GM12878 (cell line): ENCODE results near the gene HERC4. TPM values are rescaled to one million over a fixed set of nuclear protein-coding genes. Genes with fewer than 3 reads are reported as not detected.

Experiments
- BRCA1 ChIP-seq: IDR thresholded peaks from 2 replicates; pipeline ENCODE4 v1.6.1; 2011; ENCODE audit warnings: low read depth, low read length, improper control_type of control experiment
- CEBPB ChIP-seq, 2 experiments: fragments of 150-350 bp in 1 of 2; IDR thresholded peaks; 2 replicates each; pipeline ENCODE4 v1.6.1; 2012 to 2014; ENCODE audit warnings: low read depth in 2 of 2, low read length in 2 of 2, borderline replicate concordance in 1 of 2, inconsistent platforms in 1 of 2
- CHD4 ChIP-seq: fragments of 200-600 bp; sonication (generic); IDR thresholded peaks from 2 replicates; pipeline ENCODE4 v1.6.1; 2016; ENCODE audit warnings: mild to moderate bottlenecking
- ETV6 ChIP-seq, 2 experiments: fragments of 450-650 bp in 1 of 2; IDR thresholded peaks in 1 of 2; conservative IDR thresholded peaks in 1 of 2; 2 replicates each; pipeline ENCODE4 v1.6.1; 2014; ENCODE audit warnings: antibody characterized with exemption in 1 of 2, borderline replicate concordance in 1 of 2, low read depth in 1 of 2, mild to moderate bottlenecking in 1 of 2, moderate library complexity in 1 of 2
- HDAC2 ChIP-seq: fragments of 200-600 bp; sonication (generic); IDR thresholded peaks from 2 replicates; pipeline ENCODE4 v1.6.1; 2017
- HDAC6 ChIP-seq: fragments of 200-600 bp; sonication (generic); IDR thresholded peaks from one replicate; pipeline ENCODE4 v1.8.0; 2017; ENCODE audit warnings: antibody characterized with exemption; ENCODE audit not compliant: unreplicated experiment
- IKZF2 ChIP-seq, 2 experiments: fragments of 450-650 bp; IDR thresholded peaks; 2 replicates each; pipeline ENCODE4 v1.6.1; 2017; ENCODE audit warnings: mild to moderate bottlenecking in 2 of 2, moderate library complexity in 2 of 2
- PML ChIP-seq: IDR thresholded peaks from 2 replicates; pipeline ENCODE4 v1.6.1; 2012; ENCODE audit warnings: low read length, inconsistent platforms
- SMAD1 ChIP-seq: fragments of 450-650 bp; IDR thresholded peaks from 2 replicates; pipeline ENCODE4 v1.6.1; 2018; ENCODE audit warnings: mild to moderate bottlenecking, low read depth; ENCODE audit not compliant: partially characterized antibody
- SMAD5 ChIP-seq: IDR thresholded peaks from 2 replicates; pipeline ENCODE4 v1.6.1; 2016; ENCODE audit warnings: antibody characterized with exemption, low read depth
- SMARCA5 ChIP-seq: fragments of 450-650 bp; IDR thresholded peaks from 2 replicates; pipeline ENCODE4 v1.6.1; 2017; ENCODE audit warnings: mild to moderate bottlenecking
- STAT3 ChIP-seq: IDR thresholded peaks from 2 replicates; pipeline ENCODE4 v1.6.1; 2011; ENCODE audit warnings: low read depth, low read length, improper control_type of control experiment
- TAF1 ChIP-seq: IDR thresholded peaks from 2 replicates; pipeline ENCODE4 v1.6.1; 2011; ENCODE audit warnings: mild to moderate bottlenecking, low read depth, low read length, borderline replicate concordance
- TCF7 ChIP-seq: IDR thresholded peaks from 2 replicates; pipeline ENCODE4 v1.6.1; 2014; ENCODE audit warnings: antibody characterized with exemption, borderline replicate concordance
- ZNF384 ChIP-seq: IDR thresholded peaks from 2 replicates; pipeline ENCODE4 v1.6.1; 2012; ENCODE audit warnings: low read depth, mild to moderate bottlenecking, low read length, improper control_type of control experiment, borderline replicate concordance
- ZSCAN29 ChIP-seq: fragments of 450-650 bp; IDR thresholded peaks from 2 replicates; pipeline ENCODE4 v1.6.1; 2017; ENCODE audit warnings: mild to moderate bottlenecking, moderate library complexity
- polyA plus RNA-seq, 11 experiments: library from polyadenylated mRNA; depleted of rRNA in 4 of 11; unstranded in 6 of 11; stranded (reverse) in 5 of 11; fragments of >200 nt; fragmentation: Nextera tagmentation in 4 of 11; fragmentation: Illumina TruSeq in 1 of 11; extraction: Ambion mirVana in 4 of 11; extraction: Trizol in 1 of 11; gene quantifications; 1 replicate in 1 of 11; 2 replicates in 10 of 11; pipeline versions ENCODE4 v1.2.1 to v1.2.3, GENCODE V29; 2011 to 2016; ENCODE audit warnings: inconsistent platforms in 2 of 11, missing spikeins in 2 of 11, low read depth in 1 of 11
- total RNA-seq, 4 experiments: library from RNA; depleted of rRNA in 3 of 4; stranded (reverse); fragments of >200 nt in 3 of 4; fragmentation: Illumina TruSeq in 1 of 4; extraction: Trizol in 1 of 4; gene quantifications; 2 replicates each; pipeline versions ENCODE4 v1.2.1 to v1.2.3, GENCODE V29; 2013 to 2021
- TF ChIP-seq, protein P1 (sequence below): IDR thresholded peaks from 2 replicates; pipeline ENCODE4 v1.6.1; 2012; ENCODE audit warnings: improper control_type of control experiment, low read depth, low read length; ENCODE audit not compliant: insufficient replicate concordance
- TF ChIP-seq, protein P2 (sequence below): IDR thresholded peaks from 2 replicates; pipeline ENCODE4 v1.6.1; 2011; ENCODE audit warnings: low read depth, mild to moderate bottlenecking, low read length, moderate library complexity, borderline replicate concordance; ENCODE audit errors: extremely low read depth
- TF ChIP-seq, protein P3 (sequence below): fragments of 450-650 bp; IDR thresholded peaks from 2 replicates; pipeline ENCODE4 v1.6.1; 2016; ENCODE audit warnings: mild to moderate bottlenecking
- TF ChIP-seq, protein P4 (sequence below): fragments of 450-650 bp; formaldehyde crosslinking; IDR thresholded peaks from 2 replicates; pipeline ENCODE4 v1.5.0; 2022; ENCODE audit warnings: mild to moderate bottlenecking, missing genetic modification characterization

HERC4 gene
- total and polyA plus RNA-seq, 10 of the 15 experiments (the other 5 are each of a cell fraction or from before 2014, with no cell fraction given) = 9.7 to 36.8 (median 23.4) TPM

DNA sequence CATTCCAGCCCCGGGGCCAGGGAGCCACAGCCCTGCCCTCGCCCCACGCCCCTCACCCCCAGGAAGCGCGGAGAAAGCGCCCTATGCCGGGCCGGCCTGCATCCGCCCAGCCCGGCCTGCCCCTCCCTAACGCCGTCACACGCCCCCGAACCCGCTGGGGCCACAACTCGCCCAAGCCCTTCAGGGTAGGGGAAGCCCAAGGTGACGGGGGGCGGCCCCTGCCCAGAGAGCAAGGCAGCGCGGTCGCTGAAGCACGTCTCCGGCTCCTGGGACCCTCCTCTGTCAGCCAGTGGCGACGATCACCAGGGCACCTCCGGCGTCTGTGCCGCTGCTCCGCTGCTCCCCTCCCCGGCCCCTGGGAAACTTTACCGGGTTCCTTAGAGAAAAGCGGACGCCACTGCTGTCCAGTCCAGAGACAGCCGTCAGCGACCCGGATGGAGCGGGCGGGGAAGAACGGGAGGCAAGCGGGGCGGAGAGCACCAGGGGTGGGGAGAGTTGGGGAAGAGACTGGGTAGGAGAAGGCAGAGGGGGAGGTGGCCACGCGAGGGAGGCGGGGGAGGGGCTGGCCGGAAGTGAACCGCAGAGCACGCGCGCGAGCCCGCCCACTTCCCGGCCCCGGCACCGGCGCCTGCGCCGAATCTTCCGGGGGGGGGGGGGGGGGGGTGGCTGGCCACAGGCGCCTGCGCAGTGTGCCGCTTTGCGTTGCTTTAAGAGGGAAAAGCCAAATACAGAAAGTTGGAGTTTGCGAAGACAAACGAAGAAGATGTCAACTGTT is at the start of gene HERC4 (continued):
- TF ChIP-seq HDAC6 (no peak), TAF1 (peak; percentile 68), CEBPB (IDR thresholded peaks at IDR 0.05; ENCODE audit: borderline replicate concordance in 1 of 2, low read depth in 2 of 2, low read length in 2 of 2) (no peak), CHD4 (no peak), SMAD1 (peak; percentile 79), ZNF384 (no peak), HDAC2 (no peak), BRCA1 (no peak), SMAD5 (peak; percentile 90), TCF7 (no peak), PML (peak; percentile 88), SMARCA5 (peak; percentile 55; the same call in 1 of the 2 replicates), ETV6 (conservative IDR thresholded peaks at IDR 0.05 in 1 of 2, IDR thresholded peaks at IDR 0.05 in 1 of 2; ENCODE audit: borderline replicate concordance in 1 of 2, low read depth in 1 of 2) (peak in 1 of 2 experiments; percentile 13; a peak in 1 of 4 replicates), ZSCAN29 (no peak), STAT3 (no peak), IKZF2 (IDR thresholded peaks at IDR 0.05) (peak; percentile 54 to 78; a peak in 2 of 4 replicates)
- TF ChIP-seq, protein P1, sequence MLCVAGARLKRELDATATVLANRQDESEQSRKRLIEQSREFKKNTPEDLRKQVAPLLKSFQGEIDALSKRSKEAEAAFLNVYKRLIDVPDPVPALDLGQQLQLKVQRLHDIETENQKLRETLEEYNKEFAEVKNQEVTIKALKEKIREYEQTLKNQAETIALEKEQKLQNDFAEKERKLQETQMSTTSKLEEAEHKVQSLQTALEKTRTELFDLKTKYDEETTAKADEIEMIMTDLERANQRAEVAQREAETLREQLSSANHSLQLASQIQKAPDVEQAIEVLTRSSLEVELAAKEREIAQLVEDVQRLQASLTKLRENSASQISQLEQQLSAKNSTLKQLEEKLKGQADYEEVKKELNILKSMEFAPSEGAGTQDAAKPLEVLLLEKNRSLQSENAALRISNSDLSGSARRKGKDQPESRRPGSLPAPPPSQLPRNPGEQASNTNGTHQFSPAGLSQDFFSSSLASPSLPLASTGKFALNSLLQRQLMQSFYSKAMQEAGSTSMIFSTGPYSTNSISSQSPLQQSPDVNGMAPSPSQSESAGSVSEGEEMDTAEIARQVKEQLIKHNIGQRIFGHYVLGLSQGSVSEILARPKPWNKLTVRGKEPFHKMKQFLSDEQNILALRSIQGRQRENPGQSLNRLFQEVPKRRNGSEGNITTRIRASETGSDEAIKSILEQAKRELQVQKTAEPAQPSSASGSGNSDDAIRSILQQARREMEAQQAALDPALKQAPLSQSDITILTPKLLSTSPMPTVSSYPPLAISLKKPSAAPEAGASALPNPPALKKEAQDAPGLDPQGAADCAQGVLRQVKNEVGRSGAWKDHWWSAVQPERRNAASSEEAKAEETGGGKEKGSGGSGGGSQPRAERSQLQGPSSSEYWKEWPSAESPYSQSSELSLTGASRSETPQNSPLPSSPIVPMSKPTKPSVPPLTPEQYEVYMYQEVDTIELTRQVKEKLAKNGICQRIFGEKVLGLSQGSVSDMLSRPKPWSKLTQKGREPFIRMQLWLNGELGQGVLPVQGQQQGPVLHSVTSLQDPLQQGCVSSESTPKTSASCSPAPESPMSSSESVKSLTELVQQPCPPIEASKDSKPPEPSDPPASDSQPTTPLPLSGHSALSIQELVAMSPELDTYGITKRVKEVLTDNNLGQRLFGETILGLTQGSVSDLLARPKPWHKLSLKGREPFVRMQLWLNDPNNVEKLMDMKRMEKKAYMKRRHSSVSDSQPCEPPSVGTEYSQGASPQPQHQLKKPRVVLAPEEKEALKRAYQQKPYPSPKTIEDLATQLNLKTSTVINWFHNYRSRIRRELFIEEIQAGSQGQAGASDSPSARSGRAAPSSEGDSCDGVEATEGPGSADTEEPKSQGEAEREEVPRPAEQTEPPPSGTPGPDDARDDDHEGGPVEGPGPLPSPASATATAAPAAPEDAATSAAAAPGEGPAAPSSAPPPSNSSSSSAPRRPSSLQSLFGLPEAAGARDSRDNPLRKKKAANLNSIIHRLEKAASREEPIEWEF = no peak
- TF ChIP-seq, protein P2, sequence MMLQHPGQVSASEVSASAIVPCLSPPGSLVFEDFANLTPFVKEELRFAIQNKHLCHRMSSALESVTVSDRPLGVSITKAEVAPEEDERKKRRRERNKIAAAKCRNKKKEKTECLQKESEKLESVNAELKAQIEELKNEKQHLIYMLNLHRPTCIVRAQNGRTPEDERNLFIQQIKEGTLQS = no peak
- TF ChIP-seq, protein P3, sequence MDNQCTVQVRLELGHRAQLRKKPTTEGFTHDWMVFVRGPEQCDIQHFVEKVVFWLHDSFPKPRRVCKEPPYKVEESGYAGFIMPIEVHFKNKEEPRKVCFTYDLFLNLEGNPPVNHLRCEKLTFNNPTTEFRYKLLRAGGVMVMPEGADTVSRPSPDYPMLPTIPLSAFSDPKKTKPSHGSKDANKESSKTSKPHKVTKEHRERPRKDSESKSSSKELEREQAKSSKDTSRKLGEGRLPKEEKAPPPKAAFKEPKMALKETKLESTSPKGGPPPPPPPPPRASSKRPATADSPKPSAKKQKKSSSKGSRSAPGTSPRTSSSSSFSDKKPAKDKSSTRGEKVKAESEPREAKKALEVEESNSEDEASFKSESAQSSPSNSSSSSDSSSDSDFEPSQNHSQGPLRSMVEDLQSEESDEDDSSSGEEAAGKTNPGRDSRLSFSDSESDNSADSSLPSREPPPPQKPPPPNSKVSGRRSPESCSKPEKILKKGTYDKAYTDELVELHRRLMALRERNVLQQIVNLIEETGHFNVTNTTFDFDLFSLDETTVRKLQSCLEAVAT = 0 out of 2 replicates have a peak, but pooled peaks have one; percentile 50
- TF ChIP-seq, protein P4, sequence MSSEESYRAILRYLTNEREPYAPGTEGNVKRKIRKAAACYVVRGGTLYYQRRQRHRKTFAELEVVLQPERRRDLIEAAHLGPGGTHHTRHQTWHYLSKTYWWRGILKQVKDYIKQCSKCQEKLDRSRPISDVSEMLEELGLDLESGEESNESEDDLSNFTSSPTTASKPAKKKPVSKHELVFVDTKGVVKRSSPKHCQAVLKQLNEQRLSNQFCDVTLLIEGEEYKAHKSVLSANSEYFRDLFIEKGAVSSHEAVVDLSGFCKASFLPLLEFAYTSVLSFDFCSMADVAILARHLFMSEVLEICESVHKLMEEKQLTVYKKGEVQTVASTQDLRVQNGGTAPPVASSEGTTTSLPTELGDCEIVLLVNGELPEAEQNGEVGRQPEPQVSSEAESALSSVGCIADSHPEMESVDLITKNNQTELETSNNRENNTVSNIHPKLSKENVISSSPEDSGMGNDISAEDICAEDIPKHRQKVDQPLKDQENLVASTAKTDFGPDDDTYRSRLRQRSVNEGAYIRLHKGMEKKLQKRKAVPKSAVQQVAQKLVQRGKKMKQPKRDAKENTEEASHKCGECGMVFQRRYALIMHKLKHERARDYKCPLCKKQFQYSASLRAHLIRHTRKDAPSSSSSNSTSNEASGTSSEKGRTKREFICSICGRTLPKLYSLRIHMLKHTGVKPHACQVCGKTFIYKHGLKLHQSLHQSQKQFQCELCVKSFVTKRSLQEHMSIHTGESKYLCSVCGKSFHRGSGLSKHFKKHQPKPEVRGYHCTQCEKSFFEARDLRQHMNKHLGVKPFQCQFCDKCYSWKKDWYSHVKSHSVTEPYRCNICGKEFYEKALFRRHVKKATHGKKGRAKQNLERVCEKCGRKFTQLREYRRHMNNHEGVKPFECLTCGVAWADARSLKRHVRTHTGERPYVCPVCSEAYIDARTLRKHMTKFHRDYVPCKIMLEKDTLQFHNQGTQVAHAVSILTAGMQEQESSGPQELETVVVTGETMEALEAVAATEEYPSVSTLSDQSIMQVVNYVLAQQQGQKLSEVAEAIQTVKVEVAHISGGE = no peak
